ENCODE measurements around the gene CLEC4E. TPM values are rescaled to one million over a fixed set of nuclear protein-coding genes. Genes with fewer than 3 reads are reported as not detected.
"Not testable (repeated sequence)": the region's sequence is repeated elsewhere in the genome, so short reads cannot be mapped to it uniquely, and the experiment has no call there.

Gene CLEC4E
- total RNA-seq, 2 experiments from 2014 or later: not detected

GRCh38 chr12:8496074-8496473 lies 44.6 kb downstream of the CLEC4E start:
- DNase-seq; intact Hi-C loops (cut with DNase I, micrococcal nuclease); H3K9me3 Mint-ChIP-seq (ENCODE audit: low read depth); H3K4me3 Mint-ChIP-seq; H3K36me3 Mint-ChIP-seq (ENCODE audit: low read depth); ATAC-seq; POLR2A ChIA-PET; H3K27ac Mint-ChIP-seq: not testable (repeated sequence)
- H3K4me1 Mint-ChIP-seq: peaks cover 24% of the 10 kb centered on the region
- CTCF ChIA-PET: interaction anchor here (1.5 kb wide), 1 partner anchor 48 kb away, joined by 4 read pairs; no protein-coding TSS in a partner anchor
- H3K27me3 Mint-ChIP-seq: peaks cover 20% of the 10 kb centered on the region

GRCh38 chr12:8495671-8496070 lies 45.0 kb downstream of the CLEC4E start:
- Mint-ChIP-seq H3K27me3 (peaks cover 20% of the 10 kb centered on the region), H3K4me1 (peaks cover 24% of the 10 kb centered on the region)
- CTCF ChIA-PET: interaction anchor here (1.5 kb wide), 1 partner anchor 49 kb away, joined by 4 read pairs; no protein-coding TSS in a partner anchor
- POLR2A ChIA-PET; intact Hi-C loops (cut with DNase I, micrococcal nuclease); H3K4me3 Mint-ChIP-seq; H3K36me3 Mint-ChIP-seq (ENCODE audit: low read depth); ATAC-seq; H3K27ac Mint-ChIP-seq; DNase-seq; H3K9me3 Mint-ChIP-seq (ENCODE audit: low read depth): not testable (repeated sequence)

GRCh38 chr12:8493084-8493483 lies 47.6 kb downstream of the CLEC4E start:
- Mint-ChIP-seq H3K4me3 (no peak overlapping the region), H3K4me1 (peaks cover 24% of the 10 kb centered on the region), H3K27ac (peak overlapping the region; percentile 51), H3K9me3 (ENCODE audit: low read depth) (no peaks in the 10 kb centered on the region), H3K27me3 (peaks cover 13% of the 10 kb centered on the region), H3K36me3 (ENCODE audit: low read depth) (no peaks in the 10 kb centered on the region)
- DNase-seq (peak; percentile 71), ATAC-seq (peak; percentile 93)
- ChIA-PET POLR2A (interaction anchor here (0.7 kb wide), 1 partner anchor 15 kb away, joined by 4 read pairs; no protein-coding TSS in a partner anchor), CTCF (interaction anchor here (2.0 kb wide), 1 partner anchor 51 kb away, joined by 6 read pairs; no protein-coding TSS in a partner anchor)
- intact Hi-C loops (cut with DNase I, micrococcal nuclease): loop anchor here (1.0 to 5.0 kb wide), 4 partner anchors 152 to 752 kb away; no protein-coding TSS in a partner anchor

GRCh38 chr12:8491646-8492530 lies 48.8 kb downstream of the CLEC4E start:
- Mint-ChIP-seq H3K4me3 (no peak overlapping the region), H3K27ac (no peak overlapping the region), H3K4me1 (peaks cover 24% of the 10 kb centered on the region), H3K9me3 (ENCODE audit: low read depth) (no peaks in the 10 kb centered on the region), H3K27me3 (peaks cover 9% of the 10 kb centered on the region), H3K36me3 (ENCODE audit: low read depth) (no peaks in the 10 kb centered on the region)
- POLR2A ChIA-PET: interaction anchor here (0.5 to 0.7 kb wide), 2 partner anchors 572 to 1644 kb away, joined by 3 read pairs; no protein-coding TSS in a partner anchor
- CTCF ChIA-PET: interaction anchor here (0.7 to 2.0 kb wide), 3 partner anchors 31 to 153 kb away, joined by 3 to 6 read pairs (median 3); no protein-coding TSS in a partner anchor
- DNase-seq: no peak
- ATAC-seq: no peak
- intact Hi-C loops (cut with DNase I, micrococcal nuclease): loop anchor here in 1 of 2 experiments (2.0 to 5.0 kb wide), 2 partner anchors 545 to 753 kb away; no protein-coding TSS in a partner anchor

Other genes with a start within 250 kb of the CLEC4E start
- not detected for gene CLEC6A, start 84.9 kb downstream of the CLEC4E start, total RNA-seq
- not detected for gene CLEC4D, start 27.4 kb downstream of the CLEC4E start, total RNA-seq
- gene AICDA, start 72.0 kb upstream of the CLEC4E start, total RNA-seq: not detected
- not detected for gene MFAP5, start 121.9 kb upstream of the CLEC4E start, total RNA-seq
- gene RIMKLB, start 157.1 kb upstream of the CLEC4E start, total RNA-seq: 1 to 10 TPM; 5.2 to 5.3 TPM

Measured in activated CD4-positive, alpha-beta T cell treated with anti-CD3 and anti-CD28 coated beads for 36 hours (primary cell).